HL-60/S4 treated with retinoic acid at 250 ng/mL for 4 days and 3 days (cell line): Measurements from ENCODE around the gene ITPKA.

Experiments used
- in situ Hi-C: fragments of 300-500 bp; cut with MboI; formaldehyde crosslinking; loops from 2 replicates; pipeline ENCODE4 v1.7.0; 2022; ENCODE audit warnings: low sequenced_read_pairs

ITPKA gene

DNA sequence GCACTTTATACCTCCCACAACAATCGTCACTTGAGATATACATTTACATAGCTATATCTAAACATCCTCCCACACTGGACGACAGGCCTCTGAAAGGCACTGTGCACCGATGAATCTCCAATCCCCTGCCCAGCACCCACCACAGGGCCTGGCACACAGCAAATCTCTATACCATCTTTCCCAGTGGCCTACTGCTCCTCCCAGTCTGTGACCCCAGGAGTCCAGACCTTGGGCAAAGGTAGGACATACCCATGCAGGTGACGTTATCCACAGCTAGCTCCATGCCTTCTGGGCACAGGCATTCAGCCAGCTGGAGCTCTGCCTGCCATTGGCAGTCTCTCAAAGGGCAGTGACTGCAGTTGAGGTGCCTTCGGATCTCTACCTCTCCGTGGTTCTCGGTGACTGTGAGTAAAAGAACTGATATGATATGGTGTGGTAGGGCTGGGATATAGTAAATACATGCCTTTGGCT lies 14.2 kb downstream of the ITPKA start:
- in situ Hi-C loops: no loop called here

DNA sequence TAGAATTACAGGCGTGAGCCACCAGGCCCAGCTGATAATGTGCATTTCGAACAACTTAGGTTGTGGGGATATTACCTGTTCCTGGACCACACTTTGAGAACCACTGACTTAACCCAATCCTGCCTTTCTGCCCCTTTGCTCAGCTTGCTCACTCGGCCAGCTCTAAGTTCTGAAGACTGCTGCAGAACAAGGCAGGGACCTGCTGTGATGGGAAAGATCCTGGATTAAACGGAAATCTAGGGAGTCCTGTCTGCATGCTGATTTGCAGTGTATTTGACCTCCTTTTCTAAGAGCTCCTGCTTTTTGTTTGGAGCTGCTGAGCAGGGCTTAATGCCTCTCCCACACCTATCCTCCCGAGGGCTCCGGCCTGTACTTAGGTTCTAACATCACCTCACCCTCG lies 17.1 kb downstream of the ITPKA start:
- in situ Hi-C loops: no loop called here

DNA sequence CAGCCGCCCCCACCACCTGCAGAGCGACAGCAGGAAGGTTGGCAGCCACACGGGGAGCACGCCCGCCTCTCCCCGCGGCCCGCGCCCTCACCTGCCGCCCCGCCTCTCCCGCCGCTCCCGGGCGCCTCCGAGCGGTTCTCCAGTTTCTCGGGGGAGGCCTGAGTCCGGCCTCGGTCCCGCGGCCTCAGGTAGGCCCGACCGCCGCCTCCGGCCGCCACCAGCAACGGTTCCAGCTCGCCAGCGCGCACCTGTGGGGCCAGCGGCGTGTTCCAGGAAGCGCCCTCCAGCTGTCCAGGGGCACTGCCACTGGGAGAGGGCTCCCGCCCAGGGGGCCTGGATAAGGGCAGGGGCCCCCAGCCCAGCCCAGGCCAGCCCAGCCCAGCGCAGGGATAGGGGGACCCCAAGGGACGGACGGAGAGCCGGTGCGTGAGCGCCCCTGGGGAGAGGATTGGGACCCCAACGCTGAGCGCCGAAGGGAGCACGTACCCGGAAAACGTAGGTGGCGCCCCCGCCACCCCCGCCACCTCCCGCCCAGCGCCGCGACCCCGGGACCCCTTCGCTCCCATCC lies 17.7 kb downstream of the ITPKA start:
- in situ Hi-C loops: no loop called here

GRCh38 chr15:41511899-41512369 lies 18.3 kb downstream of the ITPKA start:
- in situ Hi-C loops: no loop called here

GRCh38 chr15:41512512-41512939 lies 18.9 kb downstream of the ITPKA start:
- in situ Hi-C loops: no loop called here

- in situ Hi-C loops: no loop called here
Observed at GRCh38 chr15:41512940-41513505, 19.3 kb downstream of the ITPKA start.

DNA sequence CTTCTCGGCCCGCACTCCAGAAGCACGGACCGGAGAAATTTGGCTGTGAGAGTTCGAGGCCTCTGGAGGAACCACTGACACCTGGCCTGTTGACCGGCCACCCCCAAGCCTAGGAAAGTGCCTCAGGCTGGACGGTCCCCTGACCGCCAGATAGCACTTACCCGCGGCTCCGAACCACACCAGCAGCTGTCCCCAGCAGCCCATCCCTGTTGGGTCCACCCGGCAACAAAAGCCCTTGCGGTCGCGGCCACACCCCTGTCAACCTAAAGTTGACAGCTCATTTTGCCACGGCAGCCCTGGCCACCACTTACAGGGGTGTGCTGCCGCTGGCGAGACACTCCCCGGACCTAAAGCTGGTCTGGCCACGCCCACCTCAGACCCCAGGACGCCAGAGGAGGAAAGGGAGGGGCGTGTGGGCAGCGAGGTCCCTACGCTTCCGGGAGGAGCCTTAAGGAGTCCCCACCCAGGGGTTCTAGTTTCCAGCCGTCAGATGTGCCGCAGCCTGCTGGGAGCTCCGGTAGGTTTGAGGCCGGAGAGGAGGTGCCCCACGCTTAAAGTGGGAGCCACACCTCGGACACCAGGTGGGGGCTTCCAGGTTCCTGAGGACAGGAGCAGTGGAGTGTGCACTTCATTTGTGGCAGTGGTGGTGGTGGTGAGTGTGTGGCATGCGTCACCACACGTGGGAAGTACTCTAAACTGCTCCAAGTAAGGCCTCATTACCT lies 20.0 kb downstream of the ITPKA start, which contains the start of gene LTK:
TSS of gene LTK (minus strand) at position 322 of the 722 bp plus-strand sequence. CDS start at position 204, 118 bp downstream.
- in situ Hi-C loops: no loop called here

DNA sequence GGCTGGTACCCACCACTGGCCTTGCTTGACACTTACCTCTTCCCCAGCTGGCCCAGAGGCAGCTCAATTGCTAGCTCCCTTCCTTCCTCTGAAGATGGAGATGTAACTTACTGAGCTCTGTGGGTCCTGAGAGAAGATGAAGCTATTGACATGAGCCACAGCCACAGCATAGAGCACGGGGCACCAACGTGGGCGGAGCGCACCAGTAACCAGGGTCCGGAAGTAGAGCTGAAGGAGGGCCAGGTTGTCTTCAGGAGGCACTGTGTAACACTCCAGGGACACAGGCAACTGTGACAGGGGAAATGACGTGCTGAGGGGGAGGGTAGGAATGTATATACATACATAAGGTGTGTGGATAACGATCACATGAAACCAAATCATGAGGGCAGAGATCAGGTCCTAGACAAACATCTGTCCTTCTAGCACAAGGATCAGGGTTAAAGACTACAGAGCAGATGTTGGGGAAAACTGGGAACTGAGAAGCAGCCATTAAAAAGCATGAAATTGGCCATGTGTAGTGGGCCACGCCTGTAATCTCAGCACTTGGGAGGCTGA lies 24.3 kb downstream of the ITPKA start:
- in situ Hi-C loops: no loop called here

DNA sequence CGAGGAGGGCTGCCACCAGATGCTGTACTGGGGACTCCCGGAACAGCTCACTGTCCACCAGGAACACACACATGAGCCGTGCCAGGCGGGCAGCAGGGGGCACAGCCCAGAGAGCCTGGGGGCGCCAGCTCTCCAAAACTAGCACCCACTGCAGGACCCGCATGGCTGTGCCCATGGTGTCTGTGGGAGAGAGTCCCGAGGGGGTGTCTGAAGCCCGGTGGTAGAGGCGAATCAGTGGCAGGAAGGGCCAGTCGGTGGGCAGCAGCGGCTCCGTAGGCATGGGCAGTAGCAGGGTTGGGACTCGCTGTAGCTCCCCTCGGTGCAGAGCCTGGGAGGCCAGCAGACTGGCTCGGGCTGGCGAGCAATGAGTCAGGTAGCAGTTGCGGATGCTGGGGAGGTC lies 27.0 kb downstream of the ITPKA start:
- in situ Hi-C loops: no loop called here

DNA sequence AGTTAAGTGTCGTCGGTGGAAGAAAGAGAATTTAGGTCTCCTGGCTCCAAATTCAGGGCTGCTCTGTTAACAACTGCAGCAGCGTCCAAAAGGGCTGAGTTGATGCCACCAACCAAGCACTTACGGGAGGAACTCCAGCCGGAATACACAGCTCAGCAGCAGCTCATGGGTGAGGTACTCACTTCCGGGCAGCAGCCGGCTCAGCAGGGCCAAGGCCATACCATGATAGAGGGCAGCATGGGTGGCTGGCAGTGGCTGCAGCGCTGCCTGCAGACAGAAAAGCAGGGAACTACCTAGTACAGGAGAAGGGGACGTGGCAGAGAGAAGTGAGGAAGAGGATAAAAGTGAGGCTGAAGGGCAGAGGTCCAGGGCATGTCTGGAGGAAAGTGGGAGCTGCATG lies 27.9 kb downstream of the ITPKA start:
- in situ Hi-C loops: no loop called here

- in situ Hi-C loops: no loop called here
Observed at GRCh38 chr15:41523097-41523496, 29.4 kb downstream of the ITPKA start.

GRCh38 chr15:41530363-41530956 lies 36.8 kb downstream of the ITPKA start:
- in situ Hi-C loops: no loop called here

DNA sequence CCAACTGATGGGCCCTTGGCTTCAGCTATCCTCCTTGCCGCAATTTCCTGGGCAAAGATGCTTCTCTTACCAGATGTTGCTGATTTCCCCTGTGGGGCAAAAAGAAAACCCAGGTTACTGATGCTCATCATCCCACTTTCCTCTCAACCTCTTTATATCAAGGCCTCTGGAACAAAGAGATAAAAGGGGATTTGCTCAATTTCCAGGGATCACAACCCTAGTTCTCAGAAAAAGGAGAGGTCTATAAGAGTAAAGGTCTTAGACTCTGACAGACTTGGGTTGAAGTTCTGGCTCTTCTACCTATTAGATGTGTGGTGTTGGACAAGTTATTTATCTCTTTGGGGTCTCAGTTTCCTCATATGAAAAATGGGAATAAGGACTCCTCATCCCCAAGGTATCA lies 41.9 kb downstream of the ITPKA start:
- in situ Hi-C loops: no loop called here

DNA sequence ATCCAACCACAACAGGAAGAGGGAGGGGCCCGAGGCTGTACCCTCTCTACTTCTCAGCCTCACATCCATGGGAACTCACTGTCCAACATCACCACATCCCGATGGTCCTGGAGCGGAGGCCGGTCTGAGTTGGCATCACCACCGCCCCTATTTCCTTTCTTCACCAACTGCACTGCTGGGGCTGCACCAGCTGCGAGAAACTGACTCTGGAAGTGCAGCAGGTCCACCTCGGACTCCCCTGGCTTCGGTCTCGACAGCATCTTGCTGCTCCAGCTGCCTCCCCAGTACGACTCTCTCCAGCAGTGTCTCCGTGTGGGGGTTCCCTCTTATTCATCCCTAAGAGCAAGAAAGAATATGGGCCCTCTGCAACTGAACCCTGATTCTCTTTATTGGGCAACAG lies 43.2 kb downstream of the ITPKA start:
- in situ Hi-C loops: no loop called here

- in situ Hi-C loops: no loop called here
Observed at GRCh38 chr15:41543521-41543870, 49.8 kb downstream of the ITPKA start.

GRCh38 chr15:41544650-41545015 lies 51.0 kb downstream of the ITPKA start:
- in situ Hi-C loops: no loop called here

GRCh38 chr15:41545218-41545617 lies 51.5 kb downstream of the ITPKA start:
- in situ Hi-C loops: no loop called here

GRCh38 chr15:41546851-41547786 lies 53.4 kb downstream of the ITPKA start:
- in situ Hi-C loops: no loop called here

- in situ Hi-C loops: no loop called here
Observed at GRCh38 chr15:41550066-41550775, 56.5 kb downstream of the ITPKA start.
